KMS-11 (cell line): ENCODE data around the gene CXCR4.
"Not testable (repeated sequence)": the region's sequence is repeated elsewhere in the genome, so short reads cannot be mapped to it uniquely, and the experiment has no call there.

Experiments
- H2AFZ ChIP-seq: fragments of 200-600 bp; sonication (generic); 2 replicates; pipeline ENCODE4 v1.6.1; 2016; ENCODE audit warnings: antibody characterized with exemption, mixed run types, low read depth
- H3K27ac ChIP-seq: fragments of 200-600 bp; sonication (generic); 2 replicates; pipeline ENCODE4 v1.6.1; 2016; ENCODE audit warnings: mild to moderate bottlenecking, mixed run types
- H3K27me3 ChIP-seq: fragments of 200-600 bp; sonication (generic); 2 replicates; pipeline ENCODE4 v1.6.1; 2017; ENCODE audit warnings: mild to moderate bottlenecking, low read depth, mixed run types, moderate library complexity; ENCODE audit not compliant: insufficient read depth
- H3K36me3 ChIP-seq: fragments of 200-600 bp; sonication (generic); 2 replicates; pipeline ENCODE4 v1.6.1; 2017; ENCODE audit warnings: mild to moderate bottlenecking, mixed run types; ENCODE audit not compliant: insufficient read depth
- H3K4me1 ChIP-seq: fragments of 200-600 bp; sonication (generic); 2 replicates; pipeline ENCODE4 v1.6.1; 2016; ENCODE audit warnings: mild to moderate bottlenecking, low read depth, mixed run types; ENCODE audit not compliant: poor library complexity, severe bottlenecking
- H3K4me2 ChIP-seq: fragments of 200-600 bp; sonication (generic); 2 replicates; pipeline ENCODE4 v1.7.0; 2016; ENCODE audit warnings: mild to moderate bottlenecking, mixed run types
- H3K4me3 ChIP-seq: fragments of 200-600 bp; sonication (generic); IDR thresholded peaks from 2 replicates; pipeline ENCODE4 v1.6.1; 2017; ENCODE audit warnings: low read depth, low read length, mixed read lengths; ENCODE audit not compliant: insufficient read depth
- H3K79me2 ChIP-seq: fragments of 200-600 bp; sonication (generic); 2 replicates; pipeline ENCODE4 v1.6.1; 2016; ENCODE audit warnings: low read depth, mixed run types; ENCODE audit not compliant: insufficient read depth
- H3K9ac ChIP-seq: fragments of 200-600 bp; sonication (generic); 2 replicates; pipeline ENCODE4 v1.6.1; 2016; ENCODE audit warnings: mild to moderate bottlenecking, mixed run types
- H4K20me1 ChIP-seq: fragments of 200-600 bp; sonication (generic); 2 replicates; pipeline ENCODE4 v1.6.1; 2016; ENCODE audit warnings: mild to moderate bottlenecking, mixed run types; ENCODE audit not compliant: insufficient read depth
- TF ChIP-seq, protein P1 (sequence below): fragments of 200-600 bp; sonication (generic); conservative IDR thresholded peaks from 2 replicates; pipeline ENCODE4 v1.6.1; 2017; ENCODE audit warnings: low read depth, mild to moderate bottlenecking, antibody characterized with exemption, low read length, moderate library complexity, mixed read lengths

The CXCR4 gene

DNA sequence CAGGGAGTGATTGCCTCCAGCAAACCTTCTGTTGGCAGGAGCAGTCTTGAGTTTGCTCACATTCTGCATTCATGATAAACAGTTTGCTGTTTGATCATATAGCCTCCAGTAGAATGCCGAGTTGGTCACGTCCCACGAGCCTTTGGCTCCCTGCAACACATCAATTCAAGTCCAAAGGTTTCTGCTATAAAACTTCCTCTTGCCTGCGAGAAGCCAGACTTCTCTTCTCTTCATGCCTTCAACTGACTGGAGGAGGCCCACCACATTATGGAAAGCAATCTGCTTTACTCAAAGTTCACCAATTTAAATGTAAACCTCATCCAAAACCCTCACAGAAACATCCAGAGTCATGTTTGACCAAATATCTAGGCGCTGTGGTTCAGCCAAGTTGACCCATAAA, 40.8 kb downstream of the CXCR4 start:
- TF ChIP-seq, protein P1, sequence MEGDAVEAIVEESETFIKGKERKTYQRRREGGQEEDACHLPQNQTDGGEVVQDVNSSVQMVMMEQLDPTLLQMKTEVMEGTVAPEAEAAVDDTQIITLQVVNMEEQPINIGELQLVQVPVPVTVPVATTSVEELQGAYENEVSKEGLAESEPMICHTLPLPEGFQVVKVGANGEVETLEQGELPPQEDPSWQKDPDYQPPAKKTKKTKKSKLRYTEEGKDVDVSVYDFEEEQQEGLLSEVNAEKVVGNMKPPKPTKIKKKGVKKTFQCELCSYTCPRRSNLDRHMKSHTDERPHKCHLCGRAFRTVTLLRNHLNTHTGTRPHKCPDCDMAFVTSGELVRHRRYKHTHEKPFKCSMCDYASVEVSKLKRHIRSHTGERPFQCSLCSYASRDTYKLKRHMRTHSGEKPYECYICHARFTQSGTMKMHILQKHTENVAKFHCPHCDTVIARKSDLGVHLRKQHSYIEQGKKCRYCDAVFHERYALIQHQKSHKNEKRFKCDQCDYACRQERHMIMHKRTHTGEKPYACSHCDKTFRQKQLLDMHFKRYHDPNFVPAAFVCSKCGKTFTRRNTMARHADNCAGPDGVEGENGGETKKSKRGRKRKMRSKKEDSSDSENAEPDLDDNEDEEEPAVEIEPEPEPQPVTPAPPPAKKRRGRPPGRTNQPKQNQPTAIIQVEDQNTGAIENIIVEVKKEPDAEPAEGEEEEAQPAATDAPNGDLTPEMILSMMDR: no peak
- H3K4me1 ChIP-seq: no peaks in the 10 kb centered on the region
- H3K79me2 ChIP-seq: no peaks in the 10 kb centered on the region
- no peak overlapping the region for H3K4me2 ChIP-seq
- H3K36me3 ChIP-seq: no peaks in the 10 kb centered on the region
- H4K20me1 ChIP-seq: no peaks in the 10 kb centered on the region
- H3K9ac ChIP-seq: no peak overlapping the region
- H3K4me3 ChIP-seq: no peak overlapping the region
- no peak overlapping the region for H3K27ac ChIP-seq
- no peaks in the 10 kb centered on the region for H3K27me3 ChIP-seq
- H2AFZ ChIP-seq: no peak overlapping the region

- Histone ChIP-seq H3K4me2 (no peak overlapping the region), H3K79me2 (no peaks in the 10 kb centered on the region), H3K4me1 (peaks cover 7% of the 10 kb centered on the region), H4K20me1 (no peaks in the 10 kb centered on the region), H3K4me3 (no peak overlapping the region), H3K9ac (no peak overlapping the region), H3K27ac (no peak overlapping the region), H2AFZ (no peak overlapping the region), H3K36me3 (no peaks in the 10 kb centered on the region), H3K27me3 (no peaks in the 10 kb centered on the region)
- TF ChIP-seq, protein P1: no peak
Measured at GRCh38 chr2:136075476-136075875, 42.5 kb downstream of the CXCR4 start.

GRCh38 chr2:136072621-136073020, 45.3 kb downstream of the CXCR4 start:
- no peaks in the 10 kb centered on the region for H3K36me3 ChIP-seq
- no peak overlapping the region for H3K4me2 ChIP-seq
- H3K9ac ChIP-seq: no peak overlapping the region
- TF ChIP-seq, protein P1: no peak
- H3K27me3 ChIP-seq: no peaks in the 10 kb centered on the region
- H2AFZ ChIP-seq: no peak overlapping the region
- peaks cover 7% of the 10 kb centered on the region for H3K4me1 ChIP-seq
- H3K4me3 ChIP-seq: no peak overlapping the region
- H4K20me1 ChIP-seq: no peaks in the 10 kb centered on the region
- no peaks in the 10 kb centered on the region for H3K79me2 ChIP-seq
- no peak overlapping the region for H3K27ac ChIP-seq

- H2AFZ ChIP-seq, H4K20me1 ChIP-seq, H3K27ac ChIP-seq, H3K4me2 ChIP-seq, H3K4me3 ChIP-seq, H3K36me3 ChIP-seq, H3K4me1 ChIP-seq, H3K9ac ChIP-seq, H3K27me3 ChIP-seq, H3K79me2 ChIP-seq: not testable (repeated sequence)
Measured at GRCh38 chr2:136071887-136072286, 46.1 kb downstream of the CXCR4 start.

DNA sequence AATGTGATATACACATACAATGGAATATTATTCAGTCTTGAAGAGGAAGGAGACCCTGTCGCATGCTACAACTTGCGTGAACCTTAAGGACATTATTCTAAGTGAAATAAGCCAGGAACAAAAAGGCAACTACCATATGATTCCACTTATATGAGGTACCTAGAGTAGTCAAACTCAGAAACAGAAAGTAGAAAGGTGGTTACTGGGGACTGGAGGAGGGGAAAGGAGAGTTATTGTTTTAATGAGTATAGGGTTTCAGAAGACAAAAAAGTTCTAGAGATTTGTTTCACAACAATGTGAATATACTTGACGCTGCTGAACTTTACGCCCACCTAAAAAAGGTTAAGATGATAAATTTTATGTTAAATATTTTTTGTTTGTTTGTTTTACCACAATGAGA, 47.0 kb downstream of the CXCR4 start:
- no peaks in the 10 kb centered on the region for H3K27me3 ChIP-seq
- no peaks in the 10 kb centered on the region for H4K20me1 ChIP-seq
- TF ChIP-seq, protein P1: no peak
- H3K27ac ChIP-seq: no peak overlapping the region
- H3K4me2 ChIP-seq: no peak overlapping the region
- H3K36me3 ChIP-seq: no peaks in the 10 kb centered on the region
- no peak overlapping the region for H3K4me3 ChIP-seq
- peaks cover 7% of the 10 kb centered on the region for H3K4me1 ChIP-seq
- no peak overlapping the region for H3K9ac ChIP-seq
- no peaks in the 10 kb centered on the region for H3K79me2 ChIP-seq
- H2AFZ ChIP-seq: no peak overlapping the region
